ENCODE data around the gene ALOX15B. TPM values are rescaled to one million over a fixed set of nuclear protein-coding genes. Genes with fewer than 3 reads are reported as not detected.

Gene ALOX15B
- 121 TPM for total RNA-seq

DNA sequence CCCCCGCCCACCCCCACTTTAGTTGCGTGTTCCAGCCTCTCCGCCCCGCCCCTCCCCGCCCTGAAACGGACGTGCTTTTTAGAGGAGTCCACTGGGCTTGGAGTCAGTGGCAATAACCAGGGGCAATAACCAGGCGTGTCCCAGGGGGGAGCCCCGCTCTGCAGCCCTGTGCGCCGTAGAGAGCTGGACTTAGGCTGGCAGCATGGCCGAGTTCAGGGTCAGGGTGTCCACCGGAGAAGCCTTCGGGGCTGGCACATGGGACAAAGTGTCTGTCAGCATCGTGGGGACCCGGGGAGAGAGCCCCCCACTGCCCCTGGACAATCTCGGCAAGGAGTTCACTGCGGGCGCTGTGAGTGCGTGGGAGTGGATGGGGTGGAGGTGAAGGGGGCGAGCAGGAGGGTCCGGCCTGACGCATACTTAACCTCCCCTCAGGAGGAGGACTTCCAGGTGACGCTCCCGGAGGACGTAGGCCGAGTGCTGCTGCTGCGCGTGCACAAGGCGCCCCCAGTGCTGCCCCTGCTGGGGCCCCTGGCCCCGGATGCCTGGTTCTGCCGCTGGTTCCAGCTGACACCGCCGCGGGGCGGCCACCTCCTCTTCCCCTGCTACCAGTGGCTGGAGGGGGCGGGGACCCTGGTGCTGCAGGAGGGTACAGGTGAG is at the start of gene ALOX15B:
ALOX15B (plus strand) TSS at position 106 of the 657 bp plus-strand sequence; CDS start at position 203, 97 bp downstream.
- ATAC-seq = peak; percentile 54

DNA sequence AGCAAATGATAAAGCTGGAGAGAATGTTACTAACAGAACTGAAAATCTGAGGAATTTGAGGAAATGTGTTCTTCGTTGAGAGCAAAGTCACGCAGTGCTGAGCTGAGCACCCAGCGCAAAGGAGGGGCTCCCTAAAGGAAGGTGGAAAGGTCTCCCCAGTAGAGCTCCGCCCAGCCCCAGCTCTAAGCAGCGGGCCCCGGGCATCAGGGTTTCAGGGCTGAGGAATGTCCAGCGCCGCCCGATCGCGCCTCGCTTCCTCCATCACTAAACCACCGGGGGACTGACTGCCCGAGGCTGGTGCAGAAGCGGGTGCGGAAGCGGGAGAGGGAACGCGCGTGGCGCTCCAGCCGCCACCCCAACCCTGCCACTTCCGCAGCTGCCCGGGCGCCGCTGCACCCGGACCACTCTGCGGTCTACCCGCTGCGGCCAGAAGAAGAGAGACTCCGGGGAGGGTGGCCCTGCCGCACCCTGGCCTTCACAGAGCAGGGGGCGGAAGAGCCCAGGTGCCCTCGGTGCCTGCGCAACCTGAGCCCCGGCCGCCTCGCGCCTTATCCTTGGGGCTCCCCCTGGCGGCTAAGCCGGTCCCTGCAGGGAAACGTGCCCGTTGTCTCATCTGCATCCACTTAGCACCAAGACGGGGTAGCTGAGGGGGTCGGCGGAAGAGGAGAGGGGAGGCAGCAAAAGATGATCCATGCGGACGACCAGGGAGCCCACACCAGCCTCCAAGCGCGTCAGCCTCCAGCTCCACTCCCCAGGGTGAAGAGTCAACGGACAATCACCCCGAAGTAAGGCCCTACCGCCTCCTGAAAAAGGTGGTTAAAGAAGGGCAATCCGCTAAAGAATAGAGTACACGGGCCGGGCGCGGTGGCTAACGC is 48.8 kb upstream of the ALOX15B start:
- ATAC-seq = peak; percentile 90

DNA sequence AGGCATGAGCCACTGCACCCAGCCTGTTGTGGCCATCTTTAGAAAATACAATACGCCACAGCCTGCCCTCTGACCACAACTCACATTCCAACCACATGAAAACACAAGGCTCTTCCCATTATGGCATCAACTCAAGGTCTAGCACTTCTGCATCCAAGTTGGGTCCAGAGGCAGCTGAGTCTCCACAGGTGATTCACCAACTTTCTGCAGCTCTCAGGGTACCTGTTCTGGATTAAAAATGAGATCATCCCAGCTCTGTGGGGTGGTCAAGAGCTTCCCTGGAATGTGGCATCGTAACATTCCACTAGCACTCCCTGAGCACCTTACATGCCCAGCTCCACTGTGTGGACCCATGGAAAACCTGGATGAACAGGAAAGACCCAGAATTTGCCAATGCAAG is 46.3 kb upstream of the ALOX15B start:
- no peak for ATAC-seq

DNA sequence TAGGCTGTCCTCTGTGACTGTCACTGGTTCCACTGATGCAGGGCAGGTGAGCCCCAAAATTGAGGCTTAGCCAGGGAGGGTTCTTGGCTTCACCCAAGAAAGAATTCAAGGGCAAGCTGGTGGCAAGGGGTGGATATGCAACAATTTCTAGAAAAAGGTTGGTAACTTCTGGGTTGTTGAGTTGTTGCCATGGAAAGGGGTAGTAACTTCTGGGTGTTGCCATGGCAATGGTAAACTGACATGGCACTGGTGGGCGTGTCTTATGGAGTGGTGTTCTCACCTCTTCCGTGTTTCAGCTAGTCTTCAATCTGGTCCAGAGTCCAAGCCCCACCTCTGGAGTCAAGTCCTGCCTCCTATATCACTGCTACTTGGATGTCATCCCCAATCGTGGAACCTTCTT is 45.9 kb upstream of the ALOX15B start:
- ATAC-seq = no peak

- ATAC-seq = no peak
Observed at GRCh38 chr17:7993972-7994589, 44.8 kb upstream of the ALOX15B start.

- ATAC-seq = no peak
Observed at GRCh38 chr17:7995724-7996123, 43.1 kb upstream of the ALOX15B start.

DNA sequence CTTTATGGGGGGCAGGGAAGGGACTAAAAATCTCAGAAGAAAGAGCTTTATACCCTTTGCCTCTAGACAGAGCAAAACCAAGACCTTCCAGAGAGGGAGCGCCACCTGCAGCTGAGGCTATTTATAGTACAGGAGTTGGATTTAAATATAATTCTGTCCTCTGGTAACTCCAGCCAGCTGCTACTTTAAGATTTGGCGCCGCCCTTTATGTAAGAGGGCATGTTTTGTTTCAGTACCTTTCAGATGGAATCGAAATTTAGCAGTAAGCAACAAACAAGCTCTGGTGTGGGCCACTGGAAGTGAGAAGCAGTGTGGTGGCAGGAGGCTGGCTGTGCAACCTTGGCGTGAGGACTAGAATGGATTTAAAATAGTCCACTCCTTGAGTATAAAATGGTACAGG is 41.7 kb upstream of the ALOX15B start:
- ATAC-seq = peak; percentile 59

DNA sequence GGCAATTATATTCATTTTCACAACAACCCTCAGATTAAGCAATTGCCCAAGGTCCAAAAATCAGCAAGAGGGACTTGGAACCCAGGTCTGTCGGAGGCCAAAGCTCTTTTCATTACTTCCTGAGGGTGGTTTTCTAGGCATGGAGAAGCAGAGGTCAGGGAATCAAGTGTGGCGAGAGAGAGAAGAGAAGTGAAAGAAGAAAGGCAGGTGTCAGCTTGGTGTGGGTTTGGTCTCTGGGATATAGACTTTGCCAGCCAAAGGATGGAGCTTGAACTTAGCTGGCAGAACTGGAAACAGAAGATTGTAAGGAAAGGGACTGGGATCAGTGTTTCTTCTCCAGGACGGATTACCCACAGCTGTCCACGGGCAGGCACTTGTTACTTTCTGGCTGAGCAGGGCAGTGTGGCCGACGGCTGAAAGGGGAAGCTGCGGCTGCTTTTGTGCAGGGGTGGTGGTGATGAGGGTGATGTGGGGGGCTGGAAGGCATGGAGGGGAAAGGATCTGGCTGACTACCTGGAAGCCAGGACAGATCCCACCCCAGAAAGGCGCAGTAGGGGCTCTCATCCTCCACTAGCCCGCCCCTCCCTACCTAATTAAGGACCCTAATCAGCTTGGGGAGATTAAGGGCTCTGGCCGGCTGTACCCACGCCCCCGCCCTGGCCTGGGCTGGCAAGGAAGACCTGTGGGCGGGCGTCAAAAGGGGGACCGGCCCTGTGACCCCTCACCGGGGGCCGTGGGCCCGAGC is 36.7 kb upstream of the ALOX15B start, which contains the start of gene GUCY2D:
GUCY2D (plus strand) TSS at position 640 of the 745 bp plus-strand sequence. CDS start 433 bp downstream, outside the sequence.
- no peak for ATAC-seq

DNA sequence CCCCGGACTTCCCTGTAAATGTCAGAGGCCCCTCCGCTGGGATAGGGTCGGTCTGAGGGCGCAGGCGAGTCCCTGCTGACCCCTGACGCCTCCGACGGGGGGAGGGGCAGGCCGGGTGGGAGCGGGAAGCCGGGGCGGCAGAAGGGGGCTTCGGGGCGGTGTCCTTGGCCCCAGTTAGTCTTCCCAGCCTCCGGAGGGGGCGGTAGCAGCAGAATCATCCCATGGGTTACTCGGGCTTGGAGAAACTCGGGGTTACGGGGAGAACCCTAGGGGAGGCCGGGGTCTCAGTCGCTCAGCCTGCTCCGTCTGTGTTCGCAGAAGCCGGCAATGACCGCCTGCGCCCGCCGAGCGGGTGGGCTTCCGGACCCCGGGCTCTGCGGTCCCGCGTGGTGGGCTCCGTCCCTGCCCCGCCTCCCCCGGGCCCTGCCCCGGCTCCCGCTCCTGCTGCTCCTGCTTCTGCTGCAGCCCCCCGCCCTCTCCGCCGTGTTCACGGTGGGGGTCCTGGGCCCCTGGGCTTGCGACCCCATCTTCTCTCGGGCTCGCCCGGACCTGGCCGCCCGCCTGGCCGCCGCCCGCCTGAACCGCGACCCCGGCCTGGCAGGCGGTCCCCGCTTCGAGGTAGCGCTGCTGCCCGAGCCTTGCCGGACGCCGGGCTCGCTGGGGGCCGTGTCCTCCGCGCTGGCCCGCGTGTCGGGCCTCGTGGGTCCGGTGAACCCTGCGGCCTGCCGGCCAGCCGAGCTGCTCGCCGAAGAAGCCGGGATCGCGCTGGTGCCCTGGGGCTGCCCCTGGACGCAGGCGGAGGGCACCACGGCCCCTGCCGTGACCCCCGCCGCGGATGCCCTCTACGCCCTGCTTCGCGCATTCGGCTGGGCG is 35.9 kb upstream of the ALOX15B start:
- peak; percentile 19 for ATAC-seq

- ATAC-seq = peak; percentile 8
Observed at GRCh38 chr17:8003594-8004181, 35.2 kb upstream of the ALOX15B start.

DNA sequence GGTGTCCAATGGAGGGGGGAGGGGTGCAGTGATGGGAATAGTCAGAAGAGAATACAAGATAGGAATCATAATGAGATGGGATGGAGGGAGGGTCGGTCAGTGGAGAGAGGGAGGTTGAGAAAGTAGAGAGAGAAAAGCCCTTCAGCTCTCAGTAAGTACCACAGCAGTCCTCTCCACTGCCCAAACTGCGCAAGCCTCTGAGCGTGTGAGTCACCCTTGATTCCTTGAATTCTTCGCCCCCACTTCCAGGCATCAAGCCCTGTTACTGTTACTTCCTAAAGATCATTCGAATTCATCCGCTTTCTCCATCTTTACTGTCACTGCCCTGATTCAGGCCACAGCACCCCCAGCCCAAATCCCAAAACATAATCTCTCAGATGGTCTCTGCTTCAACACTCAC is 34.0 kb upstream of the ALOX15B start:
- no peak for ATAC-seq

GRCh38 chr17:8005357-8005756 is 33.5 kb upstream of the ALOX15B start:
- no peak for ATAC-seq

- no peak for ATAC-seq
Observed at GRCh38 chr17:8005967-8006730, 32.7 kb upstream of the ALOX15B start.

- no peak for ATAC-seq
Observed at GRCh38 chr17:8006836-8007680, 31.8 kb upstream of the ALOX15B start.

- no peak for ATAC-seq
Observed at GRCh38 chr17:8007836-8008235, 31.0 kb upstream of the ALOX15B start.

DNA sequence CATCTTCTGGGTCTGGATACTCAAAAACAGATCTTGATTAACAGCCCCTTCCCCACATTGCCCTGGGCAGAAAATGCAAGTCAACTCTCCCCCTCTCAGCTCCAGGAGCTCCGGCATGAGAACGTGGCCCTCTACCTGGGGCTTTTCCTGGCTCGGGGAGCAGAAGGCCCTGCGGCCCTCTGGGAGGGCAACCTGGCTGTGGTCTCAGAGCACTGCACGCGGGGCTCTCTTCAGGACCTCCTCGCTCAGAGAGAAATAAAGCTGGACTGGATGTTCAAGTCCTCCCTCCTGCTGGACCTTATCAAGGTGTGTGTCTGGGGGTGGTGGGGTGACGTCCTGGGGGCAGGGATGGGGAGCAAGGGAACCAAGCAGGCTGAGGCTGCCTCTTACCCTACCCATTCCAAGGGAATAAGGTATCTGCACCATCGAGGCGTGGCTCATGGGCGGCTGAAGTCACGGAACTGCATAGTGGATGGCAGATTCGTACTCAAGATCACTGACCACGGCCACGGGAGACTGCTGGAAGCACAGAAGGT is 26.7 kb upstream of the ALOX15B start:
- no peak for ATAC-seq

DNA sequence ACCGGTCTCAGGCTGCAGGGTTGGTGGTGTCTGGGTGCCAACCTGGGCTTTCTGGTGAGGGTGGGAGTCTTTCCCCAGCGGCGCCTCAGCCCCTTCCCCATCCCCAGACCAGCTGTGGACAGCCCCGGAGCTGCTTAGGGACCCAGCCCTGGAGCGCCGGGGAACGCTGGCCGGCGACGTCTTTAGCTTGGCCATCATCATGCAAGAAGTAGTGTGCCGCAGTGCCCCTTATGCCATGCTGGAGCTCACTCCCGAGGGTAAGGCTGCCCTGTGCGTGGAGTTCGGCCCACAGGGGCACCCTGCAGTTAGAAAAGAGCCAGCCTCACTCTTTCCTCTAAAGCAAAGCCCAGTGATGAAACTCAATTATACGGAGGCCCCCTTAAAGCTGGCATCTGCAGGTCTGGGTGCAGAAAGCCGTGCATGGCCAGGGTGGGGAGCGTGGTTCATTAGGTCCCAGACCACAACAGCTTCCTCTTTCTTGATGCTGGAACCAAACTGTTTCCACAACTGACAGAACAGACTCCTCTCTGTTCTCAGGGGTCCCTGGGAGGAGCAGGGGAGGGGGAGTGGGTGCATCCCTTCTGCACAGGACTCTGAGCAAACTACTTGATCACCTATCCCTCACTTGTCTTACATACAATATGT is 25.7 kb upstream of the ALOX15B start:
- no peak for ATAC-seq

DNA sequence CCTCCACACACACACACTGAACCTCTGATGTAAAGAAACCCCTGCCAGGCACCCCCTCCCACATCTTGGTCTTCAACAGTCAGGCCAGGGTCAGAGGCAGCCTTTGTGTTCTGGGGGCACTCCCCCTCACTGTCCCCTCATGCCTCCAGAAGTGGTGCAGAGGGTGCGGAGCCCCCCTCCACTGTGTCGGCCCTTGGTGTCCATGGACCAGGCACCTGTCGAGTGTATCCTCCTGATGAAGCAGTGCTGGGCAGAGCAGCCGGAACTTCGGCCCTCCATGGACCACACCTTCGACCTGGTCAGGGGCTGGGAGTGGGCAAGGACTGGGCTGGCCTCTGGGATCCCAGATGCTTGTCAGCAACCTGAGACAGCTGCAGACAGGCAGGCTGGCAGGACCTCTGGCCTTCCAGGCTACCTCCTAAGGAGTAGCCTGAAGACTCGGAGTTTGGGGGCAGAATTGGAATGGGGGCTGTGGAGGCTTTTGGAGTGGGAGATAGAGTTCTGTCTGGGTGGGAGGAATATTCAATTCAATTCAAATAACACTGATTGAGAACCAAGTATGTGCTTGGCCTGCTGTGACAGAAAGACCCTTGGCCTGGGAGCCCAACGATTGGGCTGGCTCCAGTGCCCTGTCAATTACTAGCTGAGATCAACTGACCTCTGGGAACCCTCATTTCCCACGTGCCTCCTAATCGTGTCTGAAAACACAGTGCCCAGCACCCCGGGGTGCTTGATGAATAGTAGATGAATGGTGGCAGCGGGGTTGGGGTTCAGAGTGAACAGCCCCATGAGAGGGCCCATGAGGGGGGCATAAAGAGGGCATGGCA is 24.9 kb upstream of the ALOX15B start:
- no peak for ATAC-seq

Measured in esophagus mucosa (tissue), 1 donor.